Neural cell (in vitro differentiated cells): ENCODE data around the gene SV2A. TPM values are rescaled to one million over a fixed set of nuclear protein-coding genes. Genes with fewer than 3 reads are reported as not detected.

ENCODE experiments used
- H2AFZ ChIP-seq: fragments of 200-600, 300-800 bp; sonication (generic), shearing (Covaris generic); 2 replicates; pipeline ENCODE4 v1.6.0; 2014; ENCODE audit warnings: low read depth, mild to moderate bottlenecking, antibody characterized with exemption, low read length, moderate library complexity
- H3F3A ChIP-seq: fragments of 200-600 bp; shearing (Covaris generic); 2 replicates; pipeline ENCODE4 v1.6.1; 2016; ENCODE audit warnings: mild to moderate bottlenecking, moderate library complexity, mixed read lengths, antibody characterized with exemption, low read length; ENCODE audit not compliant: insufficient read depth, poor library complexity, severe bottlenecking
- H3K27ac ChIP-seq: fragments of 200-600, 300-800 bp; sonication (generic), shearing (Covaris generic); 2 replicates; pipeline ENCODE4 v1.5.1; 2014; ENCODE audit warnings: mild to moderate bottlenecking, low read length, moderate library complexity
- H3K27me3 ChIP-seq: fragments of 300-800, 200-600 bp; sonication (generic), shearing (Covaris generic); 2 replicates; pipeline ENCODE4 v1.6.0; 2014; ENCODE audit warnings: mild to moderate bottlenecking, low read depth, low read length, moderate library complexity; ENCODE audit not compliant: insufficient read depth
- H3K36me3 ChIP-seq: fragments of 300-800, 200-600 bp; sonication (generic), shearing (Covaris generic); 2 replicates; pipeline ENCODE4 v1.5.1; 2014; ENCODE audit warnings: mild to moderate bottlenecking, antibody characterized with exemption, low read length, moderate library complexity; ENCODE audit not compliant: insufficient read depth
- H3K4me2 ChIP-seq: fragments of 300-800, 200-600 bp; sonication (generic), shearing (Covaris generic); 2 replicates; pipeline ENCODE4 v1.6.0; 2014; ENCODE audit warnings: mild to moderate bottlenecking, low read length
- H3K4me3 ChIP-seq: fragments of 300-800, 200-600 bp; sonication (generic), shearing (Covaris generic); 2 replicates; pipeline ENCODE4 v1.5.1; 2014; ENCODE audit warnings: mild to moderate bottlenecking, low read length, moderate library complexity
- H3K79me2 ChIP-seq: fragments of 200-600 bp; shearing (Covaris generic); replicated peaks from 2 replicates; pipeline ENCODE4 v1.6.0; 2014; ENCODE audit warnings: mild to moderate bottlenecking, low read length, moderate library complexity; ENCODE audit not compliant: insufficient read depth
- H3K9ac ChIP-seq: fragments of 300-800, 200-600 bp; sonication (generic), shearing (Covaris generic); 2 replicates; pipeline ENCODE4 v1.6.1; 2016; ENCODE audit warnings: mild to moderate bottlenecking, low read length, mixed read lengths
- H3K9me2 ChIP-seq: fragments of 200-600 bp; shearing (Covaris generic); 2 replicates; pipeline ENCODE4 v1.6.1; 2016; ENCODE audit warnings: mild to moderate bottlenecking, low read length, mixed read lengths; ENCODE audit not compliant: insufficient read depth
- H3K9me3 ChIP-seq: fragments of 200-600, 300-800 bp; sonication (generic), shearing (Covaris generic); 2 replicates; pipeline ENCODE4 v1.6.1; 2016; ENCODE audit warnings: mild to moderate bottlenecking, mixed run types, low read length, moderate library complexity, mixed read lengths
- H4K20me1 ChIP-seq: fragments of 200-600 bp; shearing (Covaris generic); 2 replicates; pipeline ENCODE4 v1.6.1; 2016; ENCODE audit warnings: mild to moderate bottlenecking, mixed run types; ENCODE audit not compliant: insufficient read depth
- CTCF ChIP-seq: fragments of 450-650 bp; IDR thresholded peaks from 2 replicates; pipeline ENCODE4 v1.5.1; 2014; ENCODE audit warnings: antibody characterized with exemption, mild to moderate bottlenecking, moderate library complexity; ENCODE audit not compliant: poor library complexity, severe bottlenecking
- EP300 ChIP-seq: fragments of 450-650 bp; conservative IDR thresholded peaks from 2 replicates; pipeline ENCODE4 v1.6.1; 2014; ENCODE audit warnings: antibody characterized with exemption, mild to moderate bottlenecking, moderate library complexity; ENCODE audit not compliant: poor library complexity, severe bottlenecking
- EZH2 ChIP-seq: fragments of 200-600, 300-800 bp; shearing (Covaris generic), sonication (generic); IDR thresholded peaks from 2 replicates; pipeline ENCODE4 v1.6.1; 2014; ENCODE audit warnings: antibody characterized with exemption, low read length, borderline replicate concordance, mild to moderate bottlenecking; ENCODE audit not compliant: insufficient read depth, poor library complexity, severe bottlenecking
- MXI1 ChIP-seq: fragments of 450-650 bp; conservative IDR thresholded peaks from 2 replicates; pipeline ENCODE4 v1.6.1; 2014; ENCODE audit warnings: antibody characterized with exemption, mild to moderate bottlenecking; ENCODE audit not compliant: poor library complexity, severe bottlenecking
- POLR2AphosphoS5 ChIP-seq: IDR thresholded peaks from 2 replicates; pipeline ENCODE4 v1.6.1; 2012
- RAD21 ChIP-seq: fragments of 450-650 bp; conservative IDR thresholded peaks from 2 replicates; pipeline ENCODE4 v1.6.1; 2014; ENCODE audit warnings: antibody characterized with exemption, mild to moderate bottlenecking, moderate library complexity
- REST ChIP-seq: IDR thresholded peaks from 2 replicates; pipeline ENCODE4 v1.6.1; 2012; ENCODE audit warnings: borderline replicate concordance
- SMC3 ChIP-seq: fragments of 450-650 bp; conservative IDR thresholded peaks from 2 replicates; pipeline ENCODE4 v1.6.1; 2014; ENCODE audit warnings: antibody characterized with exemption, mild to moderate bottlenecking, moderate library complexity; ENCODE audit not compliant: poor library complexity
- TAF1 ChIP-seq: IDR thresholded peaks from 2 replicates; pipeline ENCODE4 v1.6.1; 2012; ENCODE audit warnings: low read depth
- polyA plus RNA-seq: library from polyadenylated mRNA; depleted of rRNA; stranded (reverse); fragments of >200 nt; gene quantifications from 2 replicates; pipeline ENCODE4 v1.2.3, GENCODE V29; 2014

SV2A gene
- polyA plus RNA-seq, 1 donor from 2014 or later = 78.1 TPM

- H3K27me3 ChIP-seq = no peaks in the 10 kb centered on the region
- no peak overlapping the region for H3K9ac ChIP-seq
- no peaks in the 10 kb centered on the region for H3F3A ChIP-seq
- H3K79me2 ChIP-seq = no peaks in the 10 kb centered on the region
- H3K9me3 ChIP-seq = no peaks in the 10 kb centered on the region
- no peak overlapping the region for H3K27ac ChIP-seq
- H2AFZ ChIP-seq = no peak overlapping the region
- no peak overlapping the region for H3K4me3 ChIP-seq
- no peak overlapping the region for H3K4me2 ChIP-seq
- H3K36me3 ChIP-seq = no peaks in the 10 kb centered on the region
- H3K9me2 ChIP-seq = no peaks in the 10 kb centered on the region
- TF ChIP-seq EP300 (no peak), EZH2 (no peak), SMC3 (no peak), MXI1 (no peak)
- H4K20me1 ChIP-seq = no peaks in the 10 kb centered on the region
These were observed 25.2 kb upstream of the SV2A start for GRCh38 chr1:149942885-149943284.

- TF ChIP-seq SMC3 (no peak), CTCF (no peak), POLR2AphosphoS5 (no peak), EP300 (no peak), RAD21 (no peak), TAF1 (no peak), REST (no peak), MXI1 (no peak), EZH2 (no peak)
- Histone ChIP-seq H3K4me2 (no peak overlapping the region), H3K9ac (no peak overlapping the region), H3K36me3 (no peaks in the 10 kb centered on the region), H3K4me3 (no peak overlapping the region), H3K27ac (no peak overlapping the region), H3F3A (no peaks in the 10 kb centered on the region), H3K79me2 (no peaks in the 10 kb centered on the region), H3K9me3 (no peaks in the 10 kb centered on the region), H2AFZ (no peak overlapping the region), H3K9me2 (no peaks in the 10 kb centered on the region), H3K27me3 (no peaks in the 10 kb centered on the region), H4K20me1 (no peaks in the 10 kb centered on the region)
These were observed 24.6 kb upstream of the SV2A start for GRCh38 chr1:149942207-149942606.
